Esophagus muscularis mucosa (tissue), 4 donors: ENCODE data around the gene HSDL2. TPM values are rescaled to one million over a fixed set of nuclear protein-coding genes. Genes with fewer than 3 reads are reported as not detected.

Source experiments
- DNase-seq: peaks from one replicate; pipeline ENCODE4 v3.0.0-alpha.2; 2017; ENCODE audit errors: extremely low spot score
- H3K27ac ChIP-seq, 4 donors: fragments of 200-600 bp; sonication (generic); replicated peaks in 1 of 4; 1 replicate in 3 of 4; 2 replicates in 1 of 4; pipeline ENCODE4 v1.5.1; 2016 to 2019; ENCODE audit warnings: mild to moderate bottlenecking in 1 of 4
- H3K27me3 ChIP-seq, 4 donors: fragments of 200-600 bp; sonication (generic); one replicate each; pipeline versions ENCODE4 v1.5.1 to v1.6.0; 2016 to 2019
- H3K36me3 ChIP-seq, 4 donors: fragments of 200-600 bp; sonication (generic); one replicate each; pipeline ENCODE4 v1.5.1; 2016 to 2019
- H3K4me1 ChIP-seq, 4 donors: fragments of 200-600 bp; sonication (generic); one replicate each; pipeline ENCODE4 v1.5.1; 2016 to 2019
- H3K4me3 ChIP-seq, 4 donors: fragments of 200-600 bp; sonication (generic); 1 replicate in 2 of 4; 2 replicates in 2 of 4; pipeline ENCODE4 v1.5.1; 2016 to 2019; ENCODE audit warnings: mild to moderate bottlenecking in 4 of 4, moderate library complexity in 1 of 4
- H3K9me3 ChIP-seq, 4 donors: fragments of 200-600 bp; sonication (generic); 1 replicate in 3 of 4; 2 replicates in 1 of 4; pipeline ENCODE4 v1.5.1; 2016 to 2019
- EP300 ChIP-seq: sonication (generic); formaldehyde crosslinking; IDR thresholded peaks from one replicate; pipeline ENCODE4 v1.6.1; 2017; ENCODE audit warnings: antibody characterized with exemption
- POLR2A ChIP-seq: fragments of 450-650 bp; IDR thresholded peaks from one replicate; pipeline ENCODE4 v1.6.1; 2017; ENCODE audit warnings: antibody characterized with exemption, moderate library complexity, mild to moderate bottlenecking, low read depth
- POLR2AphosphoS5 ChIP-seq, 2 donors: sonication (generic); formaldehyde crosslinking; IDR thresholded peaks; one replicate each; pipeline ENCODE4 v1.6.1; 2017; ENCODE audit warnings: antibody characterized with exemption in 2 of 2
- WGBS: methylation state at CpG from one replicate; pipeline ENCODE4 v1.1.5; 2018; 5-methylcytosine and 5-hydroxymethylcytosine counted together
- intact Hi-C: fragments of 100-400 bp; cut with DNase I; formaldehyde crosslinking; loops from one replicate; pipeline ENCODE4 v1.15.1; 2023
- total RNA-seq, 4 donors: library from RNA; depleted of rRNA; stranded (reverse); fragments of >200 nt; gene quantifications; one replicate each; pipeline versions ENCODE4 v1.1.0 to v1.2.1, GENCODE V29; 2016
- TF ChIP-seq, protein P1 (sequence below), 3 experiments: fragments of 200-600 bp in 2 of 3; fragments of 450-650 bp in 1 of 3; sonication (generic) in 2 of 3; IDR thresholded peaks; one replicate each; pipeline ENCODE4 v1.5.1; 2017 to 2019; ENCODE audit warnings: antibody characterized with exemption in 3 of 3, mild to moderate bottlenecking in 2 of 3, moderate library complexity in 1 of 3

The HSDL2 gene
- total RNA-seq, 4 donors from 2014 or later: 34.3 to 73.1 (median 50.0) TPM

DNA sequence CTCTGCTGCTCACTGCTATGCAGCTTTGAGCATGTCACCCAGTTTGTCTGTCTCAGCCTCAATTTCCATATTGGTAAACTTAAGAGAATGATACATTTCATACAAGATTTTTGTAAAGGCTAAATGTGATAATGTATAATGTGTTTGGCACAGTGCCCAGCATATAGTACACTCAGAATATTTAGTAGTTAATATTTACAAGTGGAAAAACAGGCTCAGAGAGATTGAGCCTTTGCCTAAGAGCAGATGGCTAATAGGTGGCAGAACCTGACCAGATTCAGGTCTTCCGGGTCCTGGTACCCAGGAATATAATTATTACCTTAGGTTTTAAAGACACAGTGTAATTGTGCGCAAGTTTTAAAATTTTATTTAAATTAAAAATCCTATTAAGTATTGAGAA is 59.9 kb downstream of the HSDL2 start:
- intact Hi-C loops: no loop called here
- peaks cover 0 to 72% (median 27%) of the 10 kb centered on the region in 4 donors for H3K36me3 ChIP-seq

DNA sequence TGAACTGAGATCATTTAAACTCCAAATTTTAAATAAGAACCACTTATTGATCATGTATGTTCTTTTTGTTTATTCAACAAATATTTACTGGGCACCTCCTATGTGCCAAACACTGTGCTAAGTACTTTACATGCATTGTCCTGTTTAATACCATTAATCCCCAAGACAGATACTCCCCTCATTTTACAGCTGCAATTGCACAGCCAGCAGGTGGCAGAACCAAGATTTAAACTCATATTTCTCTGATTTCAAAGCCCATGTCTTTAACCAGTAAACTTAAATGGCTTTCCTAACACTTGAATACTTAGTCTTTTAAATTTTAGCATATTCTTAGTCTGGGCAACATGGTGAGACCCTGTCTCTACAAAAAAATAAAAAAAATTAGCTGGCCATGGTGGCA is 63.3 kb downstream of the HSDL2 start:
- Histone ChIP-seq H3K27me3 (no peaks in the 10 kb centered on the region), H3K4me1 (peaks cover 8 to 12% (median 10%) of the 10 kb centered on the region in 4 donors), H3K27ac (no peak overlapping the region), H3K4me3 (no peak overlapping the region), H3K9me3 (no peaks in the 10 kb centered on the region), H3K36me3 (peaks cover 0 to 66% (median 15%) of the 10 kb centered on the region in 4 donors)
- TF ChIP-seq POLR2AphosphoS5 (IDR thresholded peaks at IDR 0.05): no peak
- TF ChIP-seq, protein P1, sequence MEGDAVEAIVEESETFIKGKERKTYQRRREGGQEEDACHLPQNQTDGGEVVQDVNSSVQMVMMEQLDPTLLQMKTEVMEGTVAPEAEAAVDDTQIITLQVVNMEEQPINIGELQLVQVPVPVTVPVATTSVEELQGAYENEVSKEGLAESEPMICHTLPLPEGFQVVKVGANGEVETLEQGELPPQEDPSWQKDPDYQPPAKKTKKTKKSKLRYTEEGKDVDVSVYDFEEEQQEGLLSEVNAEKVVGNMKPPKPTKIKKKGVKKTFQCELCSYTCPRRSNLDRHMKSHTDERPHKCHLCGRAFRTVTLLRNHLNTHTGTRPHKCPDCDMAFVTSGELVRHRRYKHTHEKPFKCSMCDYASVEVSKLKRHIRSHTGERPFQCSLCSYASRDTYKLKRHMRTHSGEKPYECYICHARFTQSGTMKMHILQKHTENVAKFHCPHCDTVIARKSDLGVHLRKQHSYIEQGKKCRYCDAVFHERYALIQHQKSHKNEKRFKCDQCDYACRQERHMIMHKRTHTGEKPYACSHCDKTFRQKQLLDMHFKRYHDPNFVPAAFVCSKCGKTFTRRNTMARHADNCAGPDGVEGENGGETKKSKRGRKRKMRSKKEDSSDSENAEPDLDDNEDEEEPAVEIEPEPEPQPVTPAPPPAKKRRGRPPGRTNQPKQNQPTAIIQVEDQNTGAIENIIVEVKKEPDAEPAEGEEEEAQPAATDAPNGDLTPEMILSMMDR (IDR thresholded peaks at IDR 0.05): peak in 1 of 3 experiments; percentile 36
- no peak for DNase-seq
- intact Hi-C loops: no loop called here

More for the DNA sequence above, 59.9 kb downstream of the HSDL2 start:
- no peak overlapping the region for H3K27ac ChIP-seq
- no peaks in the 10 kb centered on the region for H3K27me3 ChIP-seq
- TF ChIP-seq POLR2AphosphoS5 (IDR thresholded peaks at IDR 0.05) (no peak), EP300 (no peak), POLR2A (no peak)
- TF ChIP-seq, protein P1 (IDR thresholded peaks at IDR 0.05): no peak
- no peaks in the 10 kb centered on the region for H3K4me1 ChIP-seq
- 98% methylated on average over 2 of the region's 2 CpGs for WGBS
- no peaks in the 10 kb centered on the region for H3K9me3 ChIP-seq
- H3K4me3 ChIP-seq: no peak overlapping the region
- DNase-seq: no peak

DNA sequence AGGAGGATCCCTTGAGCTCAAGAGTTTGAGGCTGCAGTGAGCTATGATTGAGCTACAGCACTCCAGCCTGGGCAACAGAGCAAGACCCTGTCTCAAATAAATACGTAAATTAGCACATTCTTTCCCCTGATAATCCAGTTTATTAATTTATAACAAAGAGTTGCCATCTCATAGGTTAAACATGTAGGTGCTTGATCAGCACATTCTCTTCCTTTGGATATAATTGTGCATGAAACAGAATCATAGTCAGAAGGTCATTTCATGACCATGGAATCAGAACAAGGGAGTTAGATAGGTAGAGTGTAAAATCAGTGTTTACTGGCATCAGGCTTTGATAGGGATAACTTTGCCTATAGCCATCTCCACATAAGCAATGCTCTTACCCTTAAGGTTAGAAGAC is 63.7 kb downstream of the HSDL2 start:
- DNase-seq: no peak
- peaks cover 0 to 64% (median 15%) of the 10 kb centered on the region in 4 donors for H3K36me3 ChIP-seq
- no peaks in the 10 kb centered on the region for H3K9me3 ChIP-seq
- intact Hi-C loops: no loop called here
- H3K27ac ChIP-seq: no peak overlapping the region
- no peaks in the 10 kb centered on the region for H3K27me3 ChIP-seq
- H3K4me1 ChIP-seq: peaks cover 8 to 12% (median 10%) of the 10 kb centered on the region in 4 donors
- TF ChIP-seq EP300: no peak
- 94% methylated on average over 1 of the region's 1 CpG for WGBS
- H3K4me3 ChIP-seq: no peak overlapping the region

DNA sequence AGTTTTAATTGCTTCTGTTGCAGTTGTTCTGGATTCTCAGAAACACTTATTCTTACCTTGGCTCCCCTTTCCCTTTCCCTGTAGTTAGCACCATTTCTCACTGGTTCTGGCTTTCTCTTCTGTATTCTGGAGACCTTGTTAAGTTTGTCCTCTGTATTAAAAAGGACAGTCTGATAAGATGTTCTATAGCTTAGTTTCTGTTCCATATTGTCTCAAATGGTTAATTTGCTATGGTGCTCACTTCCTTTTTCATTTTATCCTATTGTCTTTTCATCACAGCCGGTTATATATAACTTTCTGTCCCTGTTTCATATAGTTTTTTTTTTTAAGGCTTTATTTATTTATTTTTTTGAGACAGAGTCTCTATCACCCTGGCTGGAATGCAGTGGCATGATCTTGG is 65.3 kb downstream of the HSDL2 start:
- intact Hi-C loops: no loop called here
- Histone ChIP-seq H3K4me3 (no peak overlapping the region), H3K27ac (no peak overlapping the region), H3K27me3 (no peaks in the 10 kb centered on the region), H3K4me1 (peaks cover 8 to 12% (median 10%) of the 10 kb centered on the region in 4 donors), H3K9me3 (no peaks in the 10 kb centered on the region), H3K36me3 (peaks cover 0 to 48% (median 9%) of the 10 kb centered on the region in 4 donors)
- WGBS: 0% methylated on average over 1 of the region's 1 CpG
- TF ChIP-seq, protein P1 (IDR thresholded peaks at IDR 0.05): no peak
- TF ChIP-seq POLR2A: no peak
- DNase-seq: no peak

DNA sequence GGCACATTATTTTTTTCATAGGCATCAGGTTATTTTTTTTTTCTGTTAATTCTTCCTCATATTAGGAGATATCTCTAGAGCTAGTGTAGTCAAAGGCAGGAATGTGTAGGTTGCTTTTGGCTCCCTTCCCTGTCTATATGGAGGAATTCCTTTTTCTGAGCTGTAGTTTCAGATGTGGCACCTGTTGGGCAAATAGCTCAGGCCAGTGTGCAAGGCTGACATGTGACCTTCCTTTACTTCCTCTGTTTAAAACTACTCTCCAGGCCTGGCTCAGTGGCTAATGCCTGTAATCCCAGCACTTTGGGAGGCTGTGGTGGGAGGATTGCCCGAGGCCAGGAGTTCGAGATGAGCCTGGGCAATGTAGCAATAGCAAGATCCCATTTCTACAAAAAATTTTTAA is 66.2 kb downstream of the HSDL2 start:
- intact Hi-C loops: no loop called here
- no peaks in the 10 kb centered on the region for H3K9me3 ChIP-seq
- no peak for DNase-seq
- no peak overlapping the region for H3K27ac ChIP-seq
- H3K4me3 ChIP-seq: no peak overlapping the region
- TF ChIP-seq EP300 (no peak), POLR2A (no peak)
- TF ChIP-seq, protein P1 (IDR thresholded peaks at IDR 0.05): no peak
- peaks cover 0 to 39% (median 4%) of the 10 kb centered on the region in 4 donors for H3K36me3 ChIP-seq
- no peaks in the 10 kb centered on the region for H3K27me3 ChIP-seq
- peaks cover 8 to 12% (median 10%) of the 10 kb centered on the region in 4 donors for H3K4me1 ChIP-seq
- no CpG with 5 or more reads among the region's 2 CpGs for WGBS
